ENCODE data around the gene SMIM24. TPM values are rescaled to one million over a fixed set of nuclear protein-coding genes. Genes with fewer than 3 reads are reported as not detected.
"Not testable (repeated sequence)": the region's sequence is repeated elsewhere in the genome, so short reads cannot be mapped to it uniquely, and the experiment has no call there.

The SMIM24 gene
- total RNA-seq, 1 experiment from 2014 or later = 0.58 TPM

DNA sequence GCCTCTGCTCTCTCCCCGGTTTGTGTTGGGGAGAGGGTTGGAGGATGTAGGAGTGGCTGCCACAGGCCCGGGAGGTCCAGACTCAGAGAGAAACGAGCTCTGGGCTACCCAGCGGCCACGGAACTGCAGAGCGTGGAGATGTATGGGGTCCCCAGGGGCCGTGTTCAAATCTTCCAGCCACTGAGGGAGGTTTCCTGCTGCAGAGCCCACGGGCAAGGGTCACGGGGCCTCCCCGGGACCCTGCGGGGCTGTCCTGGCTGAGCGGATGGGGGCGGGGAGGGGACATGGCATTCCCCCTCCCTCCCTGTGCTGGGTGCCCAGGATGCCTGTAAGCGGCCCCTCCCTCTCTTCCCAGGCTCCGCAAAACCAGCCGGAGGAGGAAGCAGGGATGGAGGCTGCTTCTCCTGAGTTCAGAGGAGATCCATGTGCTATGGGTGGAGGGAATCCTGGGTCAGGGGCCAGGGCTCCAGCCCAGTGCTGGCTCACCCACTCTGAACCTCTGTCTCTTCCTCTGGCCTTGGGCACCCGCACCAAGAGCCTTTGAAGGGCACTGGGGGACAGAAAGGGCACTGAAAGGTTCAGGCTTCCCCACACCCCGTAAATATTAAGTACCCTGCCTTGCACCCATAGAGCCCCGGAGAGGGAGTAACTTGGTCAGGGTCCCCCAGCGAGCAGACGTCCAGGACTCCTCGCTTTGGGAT is 22.6 kb downstream of the SMIM24 start:
- DNase-seq (ENCODE audit: low spot score) = no peak

DNA sequence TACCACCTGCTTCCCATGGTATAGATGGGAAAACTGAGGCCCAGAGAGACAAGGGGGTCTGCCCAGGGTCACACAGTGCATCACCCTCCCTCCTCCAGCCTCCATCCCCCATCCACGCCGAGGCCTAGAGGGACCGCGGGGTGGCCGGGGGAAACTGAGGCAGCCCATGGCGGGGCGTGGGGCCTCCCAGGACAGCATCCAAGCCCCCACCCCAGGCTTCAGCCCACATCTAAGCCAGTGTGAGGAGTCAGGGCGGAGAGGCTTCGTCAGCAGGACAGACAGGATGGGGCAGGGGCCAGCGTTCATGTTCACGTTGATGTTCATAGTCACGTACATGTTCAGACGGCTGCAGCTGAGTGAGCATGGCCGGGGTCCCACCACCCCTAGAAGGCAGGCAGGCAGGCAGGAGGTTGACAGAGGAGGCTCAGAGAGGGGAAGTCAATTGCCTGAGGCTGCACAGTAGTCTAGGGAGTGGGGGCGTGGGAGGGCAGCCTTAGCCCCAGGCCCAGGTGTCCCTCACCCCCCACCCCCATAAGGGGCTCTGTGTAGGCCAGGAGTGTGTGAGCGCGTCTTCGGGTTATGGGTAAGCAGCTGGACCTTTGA is 23.3 kb downstream of the SMIM24 start:
- DNase-seq (ENCODE audit: low spot score) = no peak

- no peak for DNase-seq (ENCODE audit: low spot score)
Observed at GRCh38 chr19:3455960-3456601, 24.2 kb downstream of the SMIM24 start.

GRCh38 chr19:3455393-3455955 is 24.9 kb downstream of the SMIM24 start:
- no peak for DNase-seq (ENCODE audit: low spot score)

- DNase-seq (ENCODE audit: low spot score) = no peak
Observed at GRCh38 chr19:3454656-3455392, 25.5 kb downstream of the SMIM24 start.

DNA sequence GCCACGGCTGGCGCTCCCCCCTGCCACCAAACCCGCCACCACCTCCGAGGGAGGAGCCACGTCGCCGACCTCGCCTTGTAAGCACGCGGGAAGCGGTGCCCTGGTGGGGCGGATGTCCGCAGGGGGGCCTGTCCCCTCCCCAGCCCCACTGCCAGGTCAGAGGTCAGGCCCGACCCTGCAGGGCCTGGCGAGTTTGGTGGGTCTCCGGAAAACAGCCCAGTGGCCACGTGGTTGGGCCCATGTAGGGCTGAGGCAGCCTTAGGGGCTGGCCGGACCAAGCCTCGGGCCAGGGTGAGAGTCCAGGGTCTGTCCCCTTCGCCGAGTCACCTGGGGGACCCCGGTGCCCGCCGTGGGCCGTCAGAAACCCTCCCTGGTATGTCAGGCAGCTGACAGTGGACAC is 26.5 kb downstream of the SMIM24 start:
- DNase-seq (ENCODE audit: low spot score) = no peak

DNA sequence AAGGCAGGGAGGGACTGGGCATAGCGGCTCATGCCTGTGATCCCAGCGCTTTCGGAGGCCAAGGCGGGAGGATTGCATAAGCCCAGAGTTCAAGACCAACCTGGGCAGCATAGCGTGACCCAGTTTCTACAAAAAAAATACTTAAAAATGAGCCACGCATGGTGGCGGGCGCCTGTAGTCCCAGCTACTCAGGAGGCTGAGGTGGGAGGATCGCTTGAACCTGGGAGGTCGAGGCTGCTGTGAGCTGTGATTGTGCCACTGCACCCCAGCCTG is 27.4 kb downstream of the SMIM24 start:
- DNase-seq (ENCODE audit: low spot score) = not testable (repeated sequence)

DNA sequence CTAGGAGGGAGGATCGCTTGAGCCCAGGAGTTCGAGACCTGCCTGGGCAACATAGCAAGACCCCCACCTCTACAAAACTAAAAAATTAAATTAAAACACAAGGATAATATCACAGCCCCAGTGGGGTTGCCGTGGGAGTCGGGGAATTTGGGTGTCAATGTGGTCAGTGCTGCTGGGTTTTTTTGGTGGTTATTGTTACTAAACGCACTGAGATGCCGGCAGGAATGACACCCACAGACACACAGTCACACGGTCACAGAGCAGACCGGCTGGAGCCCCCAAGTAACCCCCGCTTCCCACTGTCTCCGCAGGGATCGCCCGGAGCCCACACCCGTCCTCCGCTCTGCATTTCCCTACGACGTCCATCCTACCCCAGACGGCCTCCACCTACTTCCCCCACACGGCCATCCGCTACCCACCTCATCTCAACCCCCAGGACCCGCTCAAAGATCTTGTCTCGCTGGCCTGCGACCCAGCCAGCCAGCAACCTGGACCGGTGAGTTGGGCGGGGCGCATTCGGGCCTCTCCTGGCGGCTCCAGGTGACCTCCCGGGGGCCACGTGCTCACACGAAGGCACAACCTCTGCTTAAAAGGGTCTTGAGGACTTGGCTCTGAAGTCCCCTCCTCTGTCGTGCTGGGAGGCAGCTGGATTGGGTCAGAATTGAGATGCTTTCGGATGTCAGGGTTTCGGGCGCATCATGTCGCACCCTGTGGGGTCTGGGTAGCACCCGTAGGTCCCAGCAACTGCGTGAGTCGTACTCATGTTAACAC is 28.0 kb downstream of the SMIM24 start:
- DNase-seq (ENCODE audit: low spot score) = no peak

GRCh38 chr19:3451451-3451866 is 28.9 kb downstream of the SMIM24 start:
- DNase-seq (ENCODE audit: low spot score) = no peak

GRCh38 chr19:3450796-3451411 is 29.4 kb downstream of the SMIM24 start:
- DNase-seq (ENCODE audit: low spot score) = no peak

GRCh38 chr19:3448616-3449334 is 31.6 kb downstream of the SMIM24 start:
- no peak for DNase-seq (ENCODE audit: low spot score)

GRCh38 chr19:3446657-3447056 is 33.7 kb downstream of the SMIM24 start:
- DNase-seq (ENCODE audit: low spot score) = not testable (repeated sequence)

- DNase-seq (ENCODE audit: low spot score) = no peak
Observed at GRCh38 chr19:3444695-3445234, 35.6 kb downstream of the SMIM24 start.

- DNase-seq (ENCODE audit: low spot score) = no peak
Observed at GRCh38 chr19:3443840-3444694, 36.3 kb downstream of the SMIM24 start.

DNA sequence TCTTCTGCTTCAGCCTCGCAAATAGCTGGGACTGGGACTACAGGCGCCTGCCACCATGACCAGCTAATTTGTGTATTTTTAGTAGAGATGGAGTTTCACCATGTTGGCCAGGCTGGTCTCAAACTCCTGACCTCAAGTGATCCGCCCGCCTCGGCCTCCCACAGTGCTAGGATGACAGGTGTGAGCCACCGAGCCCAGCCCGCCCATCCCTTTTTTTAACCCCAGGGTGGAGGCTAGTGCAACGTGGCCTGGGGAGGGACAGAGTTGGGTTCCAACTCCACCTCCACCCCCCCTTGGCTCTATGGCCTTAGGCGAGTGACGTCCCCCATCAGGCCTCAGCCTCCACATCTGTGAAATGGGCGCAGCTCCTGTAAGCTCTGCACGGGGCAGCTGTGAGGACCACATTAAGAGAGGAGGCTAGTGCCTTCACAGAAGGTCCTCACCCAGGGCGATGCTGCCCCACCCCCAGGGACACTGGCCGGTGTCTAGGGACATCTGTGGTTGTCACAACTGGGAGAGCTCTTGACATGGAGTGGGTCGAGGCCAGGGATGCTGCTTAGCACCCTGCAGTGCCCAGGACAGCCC is 37.7 kb downstream of the SMIM24 start:
- no peak for DNase-seq (ENCODE audit: low spot score)

- no peak for DNase-seq (ENCODE audit: low spot score)
Observed at GRCh38 chr19:3441986-3442329, 38.4 kb downstream of the SMIM24 start.

- DNase-seq (ENCODE audit: low spot score) = no peak
Observed at GRCh38 chr19:3441089-3441985, 39.0 kb downstream of the SMIM24 start.

GRCh38 chr19:3440082-3440481 is 40.2 kb downstream of the SMIM24 start:
- peak; percentile 15 for DNase-seq (ENCODE audit: low spot score)
